HepG2 (cell line): ENCODE data around the gene CAPZA1. TPM values are rescaled to one million over a fixed set of nuclear protein-coding genes. Genes with fewer than 3 reads are reported as not detected.

Experiments used
- ATAC-seq: fragments of 200-7000 bp; cut with Tn5 transposase; 3 replicates; pipeline ENCODE4 v1.9.1; 2020; ENCODE audit warnings: mild to moderate bottlenecking, moderate library complexity
- BruUV-seq: library from RNA; stranded (reverse); fragments of 400-500 nt; replicated peaks from 2 replicates; lab custom pipeline; 2021; lab: Mats Ljungman, UMichigan
- CTCF ChIA-PET: fragments of 300-600 bp; formaldehyde crosslinking; extraction: SDS; loops from one replicate; lab custom pipeline; 2021; ENCODE audit warnings: low total read pairs, inconsistent platforms, low intra/inter-chr PET ratio; lab: Yijun Ruan, JAX
- POLR2A ChIA-PET: fragments of 350-600 bp; sonication (Branson Sonifier 250); formaldehyde crosslinking; loops from one replicate; lab custom pipeline; 2020; ENCODE audit warnings: antibody characterized with exemption, inconsistent platforms; lab: Yijun Ruan, JAX
- DNase-seq: peaks from one replicate; pipeline ENCODE4 v3.0.0-alpha.2; 2015; ENCODE audit warnings: low spot score
- FAIRE-seq: peaks from 3 replicates; lab custom pipeline; 2011; peaks lifted over from hg19 to GRCh38; lab: Jason Lieb, UNC
- H2AFZ ChIP-seq: one replicate; pipeline ENCODE4 v1.6.1; 2011; ENCODE audit warnings: low read length, inconsistent platforms
- H3K27ac ChIP-seq: fragments of 300-600 bp; 3 replicates; pipeline ENCODE4 v1.8.0; 2011; ENCODE audit warnings: mixed run types, mild to moderate bottlenecking, mixed read lengths, low read length, inconsistent platforms; ENCODE audit not compliant: insufficient read depth; ENCODE audit errors: extremely low read length
- H3K27me3 ChIP-seq, 2 experiments: fragments of 200-600 bp in 1 of 2; 2 replicates in 1 of 2; 3 replicates in 1 of 2; pipeline versions ENCODE4 v1.6.0 to v1.8.0; 2011; ENCODE audit warnings: low read length in 2 of 2, mild to moderate bottlenecking in 2 of 2, moderate library complexity in 2 of 2, inconsistent platforms in 1 of 2; ENCODE audit not compliant: insufficient read depth in 2 of 2, control insufficient read depth in 1 of 2
- H3K36me3 ChIP-seq, 2 experiments: fragments of 200-600 bp in 1 of 2; replicated peaks in 1 of 2; 2 replicates in 1 of 2; 3 replicates in 1 of 2; pipeline versions ENCODE4 v1.5.1 to v1.8.0; 2011; ENCODE audit warnings: low read length in 2 of 2, inconsistent platforms in 1 of 2; ENCODE audit not compliant: insufficient read depth in 2 of 2, control insufficient read depth in 1 of 2
- H3K4me1 ChIP-seq: 2 replicates; pipeline ENCODE4 v1.5.1; 2012; ENCODE audit warnings: low read length, inconsistent platforms; ENCODE audit not compliant: insufficient read depth
- H3K4me2 ChIP-seq: 2 replicates; pipeline ENCODE4 v1.6.0; 2011; ENCODE audit warnings: low read depth, low read length, inconsistent platforms
- H3K4me3 ChIP-seq, 3 experiments: fragments of 200-600 bp in 1 of 3; sonication (generic), shearing (Covaris generic) in 1 of 3; replicated peaks in 1 of 3; 2 replicates each; pipeline ENCODE4 v1.5.1; 2011 to 2016; ENCODE audit warnings: low read length in 3 of 3, inconsistent platforms in 2 of 3, low read depth in 2 of 3, mild to moderate bottlenecking in 2 of 3, control low read depth in 1 of 3, mixed read lengths in 1 of 3; ENCODE audit not compliant: insufficient read depth in 1 of 3
- H3K79me2 ChIP-seq: one replicate; pipeline ENCODE4 v1.6.1; 2011; ENCODE audit warnings: low read length, inconsistent platforms; ENCODE audit not compliant: insufficient read depth
- H3K9ac ChIP-seq: 2 replicates; pipeline ENCODE4 v1.6.0; 2011; ENCODE audit warnings: mild to moderate bottlenecking, low read depth, low read length, inconsistent platforms; ENCODE audit not compliant: insufficient read depth
- H3K9me3 ChIP-seq: 2 replicates; pipeline ENCODE4 v1.5.1; 2012; ENCODE audit warnings: mild to moderate bottlenecking, low read length
- H4K20me1 ChIP-seq: 2 replicates; pipeline ENCODE4 v1.6.0; 2011; ENCODE audit warnings: inconsistent platforms, mild to moderate bottlenecking, low read length, moderate library complexity; ENCODE audit not compliant: insufficient read depth
- ARNTL ChIP-seq: sonication (generic); formaldehyde crosslinking; IDR thresholded peaks from 2 replicates; pipeline ENCODE4 v1.4.0; 2020; ENCODE audit warnings: mild to moderate bottlenecking, missing genetic modification reagents
- NFE2L2 ChIP-seq: fragments of 150-350 bp; IDR thresholded peaks from 2 replicates; pipeline ENCODE4 v1.6.1; 2014; ENCODE audit warnings: low read length
- NR2F1 ChIP-seq, 2 experiments: fragments of 450-650 bp in 1 of 2; formaldehyde crosslinking in 1 of 2; IDR thresholded peaks; 2 replicates each; pipeline versions ENCODE4 v1.5.0 to v1.6.1; 2016 to 2020; ENCODE audit warnings: mild to moderate bottlenecking in 1 of 2, missing compliant biosample characterization in 1 of 2, missing genetic modification reagents in 1 of 2, moderate library complexity in 1 of 2
- PREB ChIP-seq: sonication (generic); formaldehyde crosslinking; IDR thresholded peaks from 2 replicates; pipeline ENCODE4 v1.4.0; 2020; ENCODE audit warnings: missing genetic modification reagents
- ZNF367 ChIP-seq: sonication (generic); formaldehyde crosslinking; IDR thresholded peaks from 2 replicates; pipeline ENCODE4 v1.4.0; 2020; ENCODE audit warnings: missing genetic modification reagents, borderline replicate concordance
- WGBS: methylation state at CpG from one replicate; pipeline ENCODE4 v1.1.6; 2017; ENCODE audit warnings: low lambda C conversion rate; 5-methylcytosine and 5-hydroxymethylcytosine counted together
- in situ Hi-C: cut with HindIII; loops from 2 replicates; pipeline ENCODE4 v1.10.0; 2017; ENCODE audit warnings: low pct_unique_long_range_greater_than_20kb; ENCODE audit not compliant: extremely low pct_ligation_motif_present
- intact Hi-C: fragments of 100-400 bp; cut with micrococcal nuclease; formaldehyde crosslinking; loops from one replicate; pipeline ENCODE4 v1.10.0; 2022; ENCODE audit not compliant: unreplicated experiment
- polyA plus RNA-seq, 8 experiments: library from polyadenylated mRNA; depleted of rRNA in 3 of 8; stranded (reverse) in 7 of 8; unstranded in 1 of 8; fragments of >200 nt; fragmentation: Illumina TruSeq in 4 of 8; extraction: Trizol in 4 of 8; gene quantifications; 2 replicates each; pipeline versions ENCODE4 v1.2.1 to v1.2.3, GENCODE V29; 2011 to 2016; ENCODE audit warnings: low read depth in 4 of 8, missing spikeins in 1 of 8, mixed read lengths in 1 of 8; ENCODE audit not compliant: insufficient read depth in 1 of 8
- total RNA-seq, 5 experiments: library from RNA; depleted of rRNA; stranded (reverse); fragments of >200 nt; fragmentation: Illumina TruSeq; extraction: Trizol; gene quantifications; 2 replicates each; pipeline ENCODE4 v1.2.3, GENCODE V29; 2016; ENCODE audit warnings: low read depth in 1 of 5
- TF ChIP-seq, protein P1 (sequence below): sonication (generic); formaldehyde crosslinking; IDR thresholded peaks from 2 replicates; pipeline ENCODE4 v1.4.0; 2020; ENCODE audit warnings: missing genetic modification reagents
- TF ChIP-seq, protein P2 (sequence below), 2 experiments: IDR thresholded peaks; 2 replicates each; pipeline ENCODE4 v1.6.1; 2011 to 2012; ENCODE audit warnings: low read length in 2 of 2, borderline replicate concordance in 1 of 2, low read depth in 1 of 2, mild to moderate bottlenecking in 1 of 2, moderate library complexity in 1 of 2

CAPZA1 gene
- total and polyA plus RNA-seq, 2 of the 13 experiments (the other 11 are each of a cell fraction or from before 2014, with no cell fraction given), result 67.0 to 117 TPM

DNA sequence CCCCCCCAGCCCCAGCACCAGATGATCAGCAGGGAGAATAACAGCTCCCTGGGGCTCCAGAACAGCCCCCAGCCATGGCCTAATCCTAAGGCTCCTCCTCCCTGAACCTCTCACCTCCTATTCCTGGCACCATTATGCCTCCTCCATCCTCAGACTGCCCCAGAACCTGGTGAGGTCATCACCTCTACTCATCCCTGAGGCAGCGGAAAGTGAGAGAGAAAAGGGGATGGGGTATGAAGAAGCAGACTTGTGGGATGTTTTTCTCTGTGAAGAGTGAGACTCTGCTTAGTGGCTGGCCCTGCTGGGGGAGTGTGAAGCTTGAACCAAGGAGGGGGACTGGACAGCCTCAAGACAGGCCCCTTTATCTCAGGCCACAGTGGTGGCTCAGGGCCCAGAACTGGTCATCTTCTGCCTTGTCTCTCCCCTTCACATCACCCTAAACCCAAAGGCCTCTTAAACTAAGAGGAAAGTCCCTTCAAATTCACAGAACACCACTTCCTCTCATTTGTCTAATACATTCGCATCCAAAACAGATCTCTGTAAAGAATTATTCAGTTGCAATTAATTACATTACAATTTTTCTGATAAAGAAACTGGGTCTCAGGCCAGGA lies 97.7 kb downstream of the CAPZA1 start:
- no peak for ATAC-seq

More for the DNA sequence above, 97.7 kb downstream of the CAPZA1 start:
- H3K79me2 ChIP-seq, result no peaks in the 10 kb centered on the region
- POLR2A ChIA-PET, result no interaction called here
- no peaks in the 10 kb centered on the region for H3K9me3 ChIP-seq
- no peak overlapping the region for H2AFZ ChIP-seq
- no TSS peak for BruUV-seq
- peaks cover 39% of the 10 kb centered on the region for H3K4me1 ChIP-seq
- CTCF ChIA-PET, result interaction anchor here (1.9 kb wide), 1 partner anchor 86 kb away, joined by 37 read pairs; no protein-coding TSS in a partner anchor
- H3K27ac ChIP-seq, result no peak overlapping the region
- DNase-seq, result no peak
- 23% methylated on average over 2 of the region's 2 CpGs for WGBS
- no peak overlapping the region for H3K4me3 ChIP-seq
- TF ChIP-seq NFE2L2 (no peak), PREB (CRISPR knock-in tag) (no peak), ARNTL (no peak), ZNF367 (CRISPR knock-in tag) (no peak), NR2F1 (CRISPR knock-in tag; IDR thresholded peaks at IDR 0.05) (no peak)
- TF ChIP-seq, protein P1, sequence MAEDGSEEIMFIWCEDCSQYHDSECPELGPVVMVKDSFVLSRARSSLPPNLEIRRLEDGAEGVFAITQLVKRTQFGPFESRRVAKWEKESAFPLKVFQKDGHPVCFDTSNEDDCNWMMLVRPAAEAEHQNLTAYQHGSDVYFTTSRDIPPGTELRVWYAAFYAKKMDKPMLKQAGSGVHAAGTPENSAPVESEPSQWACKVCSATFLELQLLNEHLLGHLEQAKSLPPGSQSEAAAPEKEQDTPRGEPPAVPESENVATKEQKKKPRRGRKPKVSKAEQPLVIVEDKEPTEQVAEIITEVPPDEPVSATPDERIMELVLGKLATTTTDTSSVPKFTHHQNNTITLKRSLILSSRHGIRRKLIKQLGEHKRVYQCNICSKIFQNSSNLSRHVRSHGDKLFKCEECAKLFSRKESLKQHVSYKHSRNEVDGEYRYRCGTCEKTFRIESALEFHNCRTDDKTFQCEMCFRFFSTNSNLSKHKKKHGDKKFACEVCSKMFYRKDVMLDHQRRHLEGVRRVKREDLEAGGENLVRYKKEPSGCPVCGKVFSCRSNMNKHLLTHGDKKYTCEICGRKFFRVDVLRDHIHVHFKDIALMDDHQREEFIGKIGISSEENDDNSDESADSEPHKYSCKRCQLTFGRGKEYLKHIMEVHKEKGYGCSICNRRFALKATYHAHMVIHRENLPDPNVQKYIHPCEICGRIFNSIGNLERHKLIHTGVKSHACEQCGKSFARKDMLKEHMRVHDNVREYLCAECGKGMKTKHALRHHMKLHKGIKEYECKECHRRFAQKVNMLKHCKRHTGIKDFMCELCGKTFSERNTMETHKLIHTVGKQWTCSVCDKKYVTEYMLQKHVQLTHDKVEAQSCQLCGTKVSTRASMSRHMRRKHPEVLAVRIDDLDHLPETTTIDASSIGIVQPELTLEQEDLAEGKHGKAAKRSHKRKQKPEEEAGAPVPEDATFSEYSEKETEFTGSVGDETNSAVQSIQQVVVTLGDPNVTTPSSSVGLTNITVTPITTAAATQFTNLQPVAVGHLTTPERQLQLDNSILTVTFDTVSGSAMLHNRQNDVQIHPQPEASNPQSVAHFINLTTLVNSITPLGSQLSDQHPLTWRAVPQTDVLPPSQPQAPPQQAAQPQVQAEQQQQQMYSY (CRISPR knock-in tag), result no peak
- TF ChIP-seq, protein P2, sequence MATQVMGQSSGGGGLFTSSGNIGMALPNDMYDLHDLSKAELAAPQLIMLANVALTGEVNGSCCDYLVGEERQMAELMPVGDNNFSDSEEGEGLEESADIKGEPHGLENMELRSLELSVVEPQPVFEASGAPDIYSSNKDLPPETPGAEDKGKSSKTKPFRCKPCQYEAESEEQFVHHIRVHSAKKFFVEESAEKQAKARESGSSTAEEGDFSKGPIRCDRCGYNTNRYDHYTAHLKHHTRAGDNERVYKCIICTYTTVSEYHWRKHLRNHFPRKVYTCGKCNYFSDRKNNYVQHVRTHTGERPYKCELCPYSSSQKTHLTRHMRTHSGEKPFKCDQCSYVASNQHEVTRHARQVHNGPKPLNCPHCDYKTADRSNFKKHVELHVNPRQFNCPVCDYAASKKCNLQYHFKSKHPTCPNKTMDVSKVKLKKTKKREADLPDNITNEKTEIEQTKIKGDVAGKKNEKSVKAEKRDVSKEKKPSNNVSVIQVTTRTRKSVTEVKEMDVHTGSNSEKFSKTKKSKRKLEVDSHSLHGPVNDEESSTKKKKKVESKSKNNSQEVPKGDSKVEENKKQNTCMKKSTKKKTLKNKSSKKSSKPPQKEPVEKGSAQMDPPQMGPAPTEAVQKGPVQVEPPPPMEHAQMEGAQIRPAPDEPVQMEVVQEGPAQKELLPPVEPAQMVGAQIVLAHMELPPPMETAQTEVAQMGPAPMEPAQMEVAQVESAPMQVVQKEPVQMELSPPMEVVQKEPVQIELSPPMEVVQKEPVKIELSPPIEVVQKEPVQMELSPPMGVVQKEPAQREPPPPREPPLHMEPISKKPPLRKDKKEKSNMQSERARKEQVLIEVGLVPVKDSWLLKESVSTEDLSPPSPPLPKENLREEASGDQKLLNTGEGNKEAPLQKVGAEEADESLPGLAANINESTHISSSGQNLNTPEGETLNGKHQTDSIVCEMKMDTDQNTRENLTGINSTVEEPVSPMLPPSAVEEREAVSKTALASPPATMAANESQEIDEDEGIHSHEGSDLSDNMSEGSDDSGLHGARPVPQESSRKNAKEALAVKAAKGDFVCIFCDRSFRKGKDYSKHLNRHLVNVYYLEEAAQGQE (IDR thresholded peaks at IDR 0.05; ENCODE audit: borderline replicate concordance in 1 of 2, low read depth in 1 of 2, low read length in 2 of 2), result no peak
- H3K36me3 ChIP-seq, result no peaks in the 10 kb centered on the region
- H4K20me1 ChIP-seq, result peaks cover 5% of the 10 kb centered on the region; the same call in 1 of the 2 replicates
- intact Hi-C loops, result loop anchor here (2.0 to 5.0 kb wide), 3 partner anchors 163 to 325 kb away; partner anchors contain the start of gene SLC16A1
- H3K4me2 ChIP-seq, result no peak overlapping the region
- H3K27me3 ChIP-seq, result peaks cover 9 to 56% of the 10 kb centered on the region in 2 experiments
- no peak for FAIRE-seq
- in situ Hi-C loops, result loop anchor here (5.0 to 25.0 kb wide), 2 partner anchors 90 to 320 kb away; no protein-coding TSS in a partner anchor
- no peak overlapping the region for H3K9ac ChIP-seq
